Fibroblast of the conjunctiva (primary cell): Measurements from ENCODE around the gene MCU.
A peak's percentile ranks its signal among the peaks of the same experiment; 100 is the strongest.
"Not testable (repeated sequence)": the region's sequence is repeated elsewhere in the genome, so short reads cannot be mapped to it uniquely, and the experiment has no call there.

Experiments
- DNase-seq: peaks from one replicate; pipeline ENCODE4 v3.0.0-alpha.2; 2010; ENCODE audit warnings: low read depth

Gene MCU

GRCh38 chr10:72762042-72762441 is 70.1 kb downstream of the MCU start:
- no peak for DNase-seq

GRCh38 chr10:72763201-72763600 is 71.3 kb downstream of the MCU start:
- no peak for DNase-seq

- no peak for DNase-seq
Measured at GRCh38 chr10:72764151-72764550, 72.2 kb downstream of the MCU start.

GRCh38 chr10:72765051-72765745 is 73.3 kb downstream of the MCU start:
- no peak for DNase-seq

- not testable (repeated sequence) for DNase-seq
Measured at GRCh38 chr10:72771195-72771594, 79.3 kb downstream of the MCU start.

- DNase-seq = no peak
Measured at GRCh38 chr10:72772031-72772430, 80.1 kb downstream of the MCU start.

- no peak for DNase-seq
Measured at GRCh38 chr10:72779874-72780273, 87.9 kb downstream of the MCU start.

- no peak for DNase-seq
Measured at GRCh38 chr10:72782649-72783330, 90.8 kb downstream of the MCU start.

- DNase-seq = no peak
Measured at GRCh38 chr10:72783410-72783833, 91.5 kb downstream of the MCU start.

GRCh38 chr10:72784551-72785351 is 92.8 kb downstream of the MCU start:
- peak; percentile 66 for DNase-seq

GRCh38 chr10:72785409-72785808 is 93.5 kb downstream of the MCU start:
- no peak for DNase-seq

GRCh38 chr10:72790216-72790990 is 98.5 kb downstream of the MCU start:
- no peak for DNase-seq

GRCh38 chr10:72792288-72792687 is 100.3 kb downstream of the MCU start:
- DNase-seq = no peak

- DNase-seq = no peak
Measured at GRCh38 chr10:72793752-72794151, 101.8 kb downstream of the MCU start.

GRCh38 chr10:72794260-72794659 is 102.3 kb downstream of the MCU start:
- peak; percentile 20 for DNase-seq

GRCh38 chr10:72796042-72796441 is 104.1 kb downstream of the MCU start:
- DNase-seq = no peak

- no peak for DNase-seq
Measured at GRCh38 chr10:72796538-72796937, 104.6 kb downstream of the MCU start.

GRCh38 chr10:72800000-72800740 is 108.2 kb downstream of the MCU start:
- DNase-seq = peak; percentile 20

- DNase-seq = no peak
Measured at GRCh38 chr10:72800741-72801092, 108.8 kb downstream of the MCU start.

- no peak for DNase-seq
Measured at GRCh38 chr10:72801263-72801868, 109.4 kb downstream of the MCU start.

- DNase-seq = no peak
Measured at GRCh38 chr10:72802332-72802731, 110.4 kb downstream of the MCU start.
